NK-92 (cell line): ENCODE measurements around the gene DESI2.
A peak's percentile ranks its signal among the peaks of the same experiment; 100 is the strongest.

Experiments used
- DNase-seq: peaks from one replicate; lab custom pipeline; 2025; ENCODE audit not compliant: unreplicated experiment; lab: John Stamatoyannopoulos, UW

Gene DESI2

DNA sequence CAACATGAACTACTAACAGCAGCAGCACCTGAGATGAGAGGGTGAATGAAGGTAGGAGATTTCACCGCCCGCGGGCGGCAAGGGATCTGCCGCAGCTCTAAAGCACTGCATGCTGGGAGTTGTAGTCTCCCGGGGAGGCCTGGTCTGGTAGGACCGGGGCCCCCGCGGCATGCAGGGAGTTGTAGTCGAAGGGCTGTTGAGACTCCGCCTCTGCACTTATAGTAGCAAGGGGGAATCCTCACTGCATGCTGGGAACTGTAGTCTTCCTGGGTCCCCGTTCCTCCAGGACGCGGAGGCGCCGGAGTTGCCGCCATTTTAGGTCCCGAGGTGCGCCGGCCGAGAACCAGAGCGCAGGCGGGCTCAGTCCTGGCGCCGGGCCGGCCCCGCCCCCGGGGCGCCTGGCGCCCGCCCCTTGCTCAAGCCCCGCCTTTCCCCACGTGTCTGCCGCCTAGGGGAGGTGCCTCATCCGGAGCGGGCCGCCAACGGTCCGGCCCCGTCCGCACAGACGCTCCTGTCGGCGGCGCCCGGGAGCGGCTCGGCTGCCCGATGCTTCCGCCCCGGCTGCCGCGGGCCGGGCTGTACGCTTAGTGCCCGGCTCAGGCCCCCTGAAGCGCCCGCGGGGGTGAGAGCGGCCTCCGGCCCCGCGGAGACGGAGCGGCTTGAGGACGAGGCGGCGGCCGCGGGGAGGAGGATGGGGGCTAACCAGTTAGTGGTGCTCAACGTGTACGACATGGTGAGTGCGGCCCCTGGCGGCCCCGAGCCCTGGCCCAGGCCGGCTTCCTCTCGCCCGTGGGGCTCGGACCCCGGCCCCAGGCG, at the start of gene DESI2:
TSS of gene DESI2 (plus strand) at position 504 of the 816 bp plus-strand sequence. CDS start at position 692, 188 bp downstream.
- DNase-seq, result peak; percentile 87

DNA sequence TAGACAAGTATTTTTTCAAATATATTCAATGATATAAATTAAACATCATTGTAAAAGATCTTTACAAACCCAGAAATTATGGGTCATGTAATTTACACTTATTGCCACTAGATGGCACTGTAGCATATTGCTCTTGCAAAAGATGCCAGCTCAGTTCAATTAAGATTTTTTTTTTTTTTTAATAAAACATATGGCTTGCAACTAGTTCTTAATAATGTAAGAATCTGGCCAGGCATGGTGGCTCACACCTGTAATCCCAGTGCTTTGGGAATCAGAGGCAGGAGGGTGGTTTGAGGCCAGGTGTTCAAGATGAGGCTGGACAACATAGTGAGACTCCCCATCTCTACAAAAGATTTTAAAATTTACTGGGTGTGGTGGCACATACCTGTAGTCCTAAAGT, 49.4 kb upstream of the DESI2 start:
- DNase-seq, result no peak

DNA sequence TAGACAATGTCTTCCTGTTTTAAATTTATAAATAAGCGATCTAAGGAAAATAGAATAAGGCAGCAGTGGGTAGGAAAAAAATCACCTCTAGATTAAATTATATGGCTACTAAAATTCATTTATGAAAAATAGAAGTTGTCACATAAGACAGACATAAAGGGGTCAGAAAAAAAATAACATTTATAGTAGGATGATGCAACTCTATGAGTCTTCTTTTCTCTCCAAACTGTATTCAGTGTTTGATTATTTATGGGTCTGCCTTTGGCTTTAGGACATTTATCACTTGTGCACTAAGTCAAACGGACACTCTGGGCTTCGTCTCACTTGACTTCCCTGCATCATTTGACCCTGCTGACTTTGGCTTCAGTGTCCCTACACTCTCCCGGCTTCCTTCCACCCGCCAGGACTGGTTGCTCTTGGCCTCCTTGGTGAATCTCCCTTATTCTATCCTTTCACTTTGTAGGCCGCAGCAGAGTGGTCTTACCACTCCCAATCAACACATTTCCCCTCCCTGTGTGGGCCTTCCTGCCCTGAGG, 47.0 kb upstream of the DESI2 start:
- DNase-seq, result no peak

- DNase-seq, result no peak
These were observed 38.7 kb upstream of the DESI2 start for GRCh38 chr1:244614113-244614836.

DNA sequence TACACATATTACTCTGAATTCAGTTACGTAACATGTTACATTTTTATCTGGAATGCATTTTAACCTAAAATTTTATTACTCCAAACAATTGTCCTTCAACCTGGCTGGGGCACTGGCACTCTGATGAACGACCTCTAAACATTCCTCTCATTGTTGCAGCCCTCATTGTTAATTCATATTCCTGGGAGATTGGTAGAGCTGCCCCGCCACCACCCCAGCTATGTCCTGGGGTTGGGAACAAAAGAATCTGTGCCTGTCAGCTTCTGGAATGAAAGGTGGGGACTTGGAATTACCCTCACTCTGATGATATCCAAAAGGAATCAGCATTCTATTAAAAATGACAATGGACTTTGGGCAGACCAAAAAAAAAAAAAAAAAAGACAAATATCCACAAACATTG, 38.0 kb upstream of the DESI2 start:
- no peak for DNase-seq

GRCh38 chr1:244615301-244615700, 37.6 kb upstream of the DESI2 start:
- DNase-seq, result no peak

DNA sequence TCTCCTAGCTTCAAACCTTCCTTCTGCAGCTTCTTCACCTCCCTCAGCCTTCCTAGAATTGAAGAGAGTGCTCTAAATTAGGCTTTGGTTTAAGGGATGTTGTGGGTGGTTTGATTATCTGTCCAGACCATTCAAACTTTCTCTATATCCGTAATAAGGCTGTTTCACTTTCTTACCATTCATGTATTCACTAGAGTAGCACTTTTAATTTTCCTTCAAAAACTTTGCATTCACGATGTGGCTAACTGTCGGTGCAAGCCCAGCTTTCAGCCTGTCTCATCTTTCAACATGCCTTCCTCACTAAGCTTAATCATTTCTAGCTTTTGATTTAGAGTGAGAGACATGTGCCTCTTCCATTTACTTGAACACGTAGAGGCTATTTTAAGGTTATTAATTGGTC, 26.2 kb upstream of the DESI2 start:
- DNase-seq, result no peak

DNA sequence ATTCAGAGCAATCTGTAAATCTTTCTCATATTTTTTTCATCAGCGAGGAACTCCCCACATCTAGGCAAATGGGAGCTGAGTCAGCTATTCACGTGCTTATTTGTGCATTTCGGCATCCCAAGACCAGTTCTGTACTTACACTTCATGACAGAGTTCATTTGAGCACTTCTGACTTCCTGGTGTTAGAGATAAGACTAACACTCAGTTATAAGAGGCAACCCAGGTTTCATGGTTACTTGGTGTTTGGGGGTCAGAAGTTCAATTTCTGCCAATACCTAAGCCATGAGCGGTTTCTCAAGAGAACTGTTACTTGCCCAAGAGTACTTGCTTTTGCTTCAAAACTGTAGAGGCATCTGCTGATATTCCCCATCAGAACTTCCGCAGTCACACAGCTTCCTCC, 24.1 kb upstream of the DESI2 start:
- no peak for DNase-seq

DNA sequence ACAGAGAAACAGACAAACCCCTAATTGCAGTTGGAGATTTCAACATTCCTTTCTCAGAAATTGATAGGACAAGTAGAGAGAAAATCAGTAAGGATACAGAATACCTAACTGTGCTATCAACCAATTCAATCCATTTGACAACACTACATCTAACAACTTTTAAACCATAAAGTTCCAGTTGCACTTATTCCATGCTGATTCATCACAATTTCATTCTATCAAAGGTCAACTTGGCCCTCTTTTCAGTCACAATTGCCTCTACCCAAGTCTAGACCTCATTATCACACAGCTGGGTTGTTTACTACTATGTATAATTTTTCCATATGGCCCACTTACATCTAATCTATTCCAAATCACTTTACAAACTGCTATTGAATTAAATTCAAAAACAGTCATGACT, 19.8 kb upstream of the DESI2 start:
- no peak for DNase-seq

- no peak for DNase-seq
These were observed 18.4 kb upstream of the DESI2 start for GRCh38 chr1:244634546-244634945.

DNA sequence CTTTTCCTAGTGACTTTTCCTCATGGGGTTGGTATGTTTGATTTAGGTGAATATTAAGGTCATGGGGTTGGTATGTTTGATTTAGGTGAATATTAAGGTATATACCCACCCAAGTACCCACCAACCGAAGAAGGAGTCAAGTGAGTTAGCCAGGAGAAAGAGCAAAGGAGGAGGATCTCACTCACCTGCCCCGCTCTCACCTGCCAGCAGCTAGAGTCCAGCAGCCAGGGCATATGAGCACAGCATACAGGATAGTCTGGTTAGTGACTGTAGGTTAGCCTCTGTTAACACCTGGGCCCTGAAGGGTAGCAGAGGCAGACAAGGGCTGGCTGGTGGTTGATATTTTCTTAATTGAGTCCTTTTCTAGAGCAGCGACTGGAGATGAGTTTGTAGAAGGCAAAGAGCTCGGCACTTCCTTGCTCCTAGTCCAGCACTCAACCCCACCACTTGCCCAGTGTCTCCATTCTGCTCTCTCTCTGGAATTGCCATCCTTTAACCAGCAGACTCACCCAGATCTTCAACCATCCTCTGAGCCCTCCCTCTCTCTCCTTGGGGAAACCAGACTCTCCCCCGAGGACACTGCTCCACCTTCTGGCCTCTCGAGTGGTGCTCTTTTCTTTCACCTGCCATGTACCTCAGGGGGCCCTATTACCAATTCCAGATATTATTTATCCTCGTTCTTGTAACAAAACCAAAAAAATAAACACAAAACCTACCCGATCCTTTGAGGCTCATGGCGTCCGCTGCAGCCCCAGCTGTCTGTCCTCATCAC, 16.3 kb upstream of the DESI2 start:
- DNase-seq, result no peak

GRCh38 chr1:244639561-244639960, 13.4 kb upstream of the DESI2 start:
- no peak for DNase-seq

GRCh38 chr1:244640917-244641316, 12.0 kb upstream of the DESI2 start:
- DNase-seq, result no peak

GRCh38 chr1:244642526-244642925, 10.4 kb upstream of the DESI2 start:
- DNase-seq, result no peak

DNA sequence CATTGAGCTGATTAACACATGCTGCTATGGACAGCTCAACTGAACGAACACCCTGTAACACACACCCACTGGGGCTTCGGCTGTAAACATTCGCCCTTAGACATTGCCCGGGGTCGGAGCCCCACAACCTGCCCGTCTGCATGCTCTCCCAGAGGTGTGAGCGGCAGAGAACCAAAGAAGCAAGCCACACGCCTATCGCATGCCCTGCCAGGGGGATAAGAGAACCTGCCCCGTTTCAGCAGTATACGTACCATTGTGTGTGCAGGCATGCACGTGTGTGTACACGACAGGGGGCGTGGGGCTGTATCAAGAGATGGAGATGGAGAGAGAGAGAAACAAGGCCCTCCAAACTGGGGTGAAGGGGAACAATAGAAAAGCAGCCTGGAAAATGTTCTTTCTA, 9.9 kb upstream of the DESI2 start:
- no peak for DNase-seq

DNA sequence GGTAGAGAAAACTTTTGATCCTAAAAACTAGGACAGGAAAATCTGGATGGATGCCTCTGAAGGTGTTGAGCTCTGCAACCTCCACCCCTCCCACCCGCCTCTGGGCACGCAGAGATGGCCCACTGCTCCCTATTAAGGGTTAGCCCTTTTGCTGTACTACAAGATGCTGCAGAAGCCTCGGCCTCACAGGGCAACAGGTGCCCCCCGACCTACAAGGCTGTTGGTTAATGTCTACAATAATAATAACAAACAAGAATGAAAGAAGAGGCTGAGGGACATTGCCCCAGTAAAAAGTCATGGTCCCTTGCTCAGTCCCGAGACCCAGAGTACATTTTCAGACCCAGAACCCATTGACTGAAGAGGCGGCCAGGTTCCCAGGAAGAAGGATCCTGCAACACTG, 7.5 kb upstream of the DESI2 start:
- no peak for DNase-seq

GRCh38 chr1:244645890-244646289, 7.0 kb upstream of the DESI2 start:
- DNase-seq, result no peak

- DNase-seq, result no peak
These were observed 5.1 kb upstream of the DESI2 start for GRCh38 chr1:244647819-244648218.

DNA sequence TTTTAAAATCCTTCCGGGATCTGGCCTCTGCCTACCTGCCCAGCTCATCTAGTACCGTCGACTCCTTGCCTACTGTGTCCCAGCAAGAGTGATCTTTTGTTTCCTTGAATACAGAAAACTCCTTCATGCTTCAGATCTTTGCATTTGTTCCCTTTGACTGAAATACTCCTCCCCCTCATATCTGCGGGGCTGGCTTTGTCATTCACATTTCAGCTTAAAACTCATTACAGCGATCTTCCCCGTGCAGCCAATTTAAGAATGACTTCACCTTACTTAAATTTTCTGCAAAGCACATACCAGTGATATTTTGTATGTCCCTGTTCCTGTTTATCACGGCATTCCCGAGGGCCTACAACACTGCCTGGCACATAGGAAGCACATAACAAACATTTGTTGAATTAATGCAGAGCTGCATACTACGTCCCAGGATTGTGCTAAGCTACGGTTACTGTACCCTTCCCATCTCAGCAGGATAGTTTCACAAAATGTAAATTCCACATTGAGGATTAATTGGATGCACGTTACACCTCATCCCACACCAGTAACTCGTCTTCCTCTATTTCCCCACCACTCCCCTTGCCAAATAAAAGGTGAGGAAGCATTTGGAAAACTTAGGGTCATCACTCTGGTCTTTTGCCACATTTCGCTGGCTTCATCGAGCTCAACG, 837 bp upstream of the DESI2 start:
- no peak for DNase-seq

- no peak for DNase-seq
These were observed 647 bp downstream of the DESI2 start for GRCh38 chr1:244653439-244654107.
